ENCODE measurements around the gene LHX6.

LHX6 gene

GRCh38 chr9:122172131-122172530 lies 56.6 kb downstream of the LHX6 start:
- H3K9me3 Mint-ChIP-seq = no peaks in the 10 kb centered on the region

GRCh38 chr9:122168356-122168755 lies 60.4 kb downstream of the LHX6 start:
- no peak for TF ChIP-seq CTCF (IDR thresholded peaks at IDR 0.05; ENCODE audit: unreplicated experiment in 3 of 3)
- Mint-ChIP-seq H3K36me3 (ENCODE audit: low read depth) (no peaks in the 10 kb centered on the region), H3K4me3 (no peak overlapping the region)

More at GRCh38 chr9:122172131-122172530, 56.6 kb downstream of the LHX6 start:
- Mint-ChIP-seq H3K4me3 (no peak overlapping the region), H3K27ac (no peak overlapping the region), H3K4me1 (no peaks in the 10 kb centered on the region), H3K27me3 (ENCODE audit: low read depth) (peaks cover 35% of the 10 kb centered on the region), H3K36me3 (ENCODE audit: low read depth) (no peaks in the 10 kb centered on the region)
- TF ChIP-seq CTCF (IDR thresholded peaks at IDR 0.05; ENCODE audit: unreplicated experiment in 3 of 3) = no peak

GRCh38 chr9:122164286-122164685 lies 64.5 kb downstream of the LHX6 start:
- no peak for TF ChIP-seq CTCF (IDR thresholded peaks at IDR 0.05; ENCODE audit: unreplicated experiment in 3 of 3)
- Mint-ChIP-seq H3K36me3 (ENCODE audit: low read depth) (no peaks in the 10 kb centered on the region), H3K27ac (no peak overlapping the region), H3K9me3 (peaks cover 11% of the 10 kb centered on the region), H3K4me3 (no peak overlapping the region), H3K27me3 (ENCODE audit: low read depth) (peaks cover 39% of the 10 kb centered on the region), H3K4me1 (peaks cover 12% of the 10 kb centered on the region)

More at GRCh38 chr9:122168356-122168755, 60.4 kb downstream of the LHX6 start:
- H3K4me1 Mint-ChIP-seq = no peaks in the 10 kb centered on the region
- H3K27ac Mint-ChIP-seq = no peak overlapping the region
- peaks cover 2% of the 10 kb centered on the region for H3K9me3 Mint-ChIP-seq
- peaks cover 51% of the 10 kb centered on the region for H3K27me3 Mint-ChIP-seq (ENCODE audit: low read depth)

GRCh38 chr9:122162415-122162814 lies 66.3 kb downstream of the LHX6 start:
- Mint-ChIP-seq H3K9me3 (peaks cover 11% of the 10 kb centered on the region), H3K36me3 (ENCODE audit: low read depth) (no peaks in the 10 kb centered on the region), H3K4me3 (no peak overlapping the region), H3K27ac (no peak overlapping the region), H3K27me3 (ENCODE audit: low read depth) (peaks cover 35% of the 10 kb centered on the region), H3K4me1 (peaks cover 25% of the 10 kb centered on the region)
- no peak for TF ChIP-seq CTCF (IDR thresholded peaks at IDR 0.05; ENCODE audit: unreplicated experiment in 3 of 3)

GRCh38 chr9:122159925-122160246 lies 68.9 kb downstream of the LHX6 start:
- H3K9me3 Mint-ChIP-seq = peaks cover 9% of the 10 kb centered on the region
- no peak for TF ChIP-seq CTCF (IDR thresholded peaks at IDR 0.05; ENCODE audit: unreplicated experiment in 3 of 3)
- no peaks in the 10 kb centered on the region for H3K36me3 Mint-ChIP-seq (ENCODE audit: low read depth)
- peaks cover 22% of the 10 kb centered on the region for H3K27me3 Mint-ChIP-seq (ENCODE audit: low read depth)
- H3K4me1 Mint-ChIP-seq = peaks cover 35% of the 10 kb centered on the region
- peak overlapping the region; percentile 94 to 99 (median 97) for H3K4me3 Mint-ChIP-seq
- peak overlapping the region; percentile 73 to 91 (median 82) for H3K27ac Mint-ChIP-seq

- no peaks in the 10 kb centered on the region for H3K36me3 Mint-ChIP-seq (ENCODE audit: low read depth)
- H3K9me3 Mint-ChIP-seq = peaks cover 9% of the 10 kb centered on the region
- peak within 1 kb of the TSS; percentile 94 to 99 (median 97) for H3K4me3 Mint-ChIP-seq
- H3K27ac Mint-ChIP-seq = peak within 1 kb of the TSS; percentile 73 to 91 (median 82)
- peaks cover 35% of the 10 kb centered on the region for H3K4me1 Mint-ChIP-seq
- peak in 1 of 3 experiments; percentile 22 for TF ChIP-seq CTCF (IDR thresholded peaks at IDR 0.05; ENCODE audit: unreplicated experiment in 3 of 3)
- peaks cover 15% of the 10 kb centered on the region for H3K27me3 Mint-ChIP-seq (ENCODE audit: low read depth)
Observed at GRCh38 chr9:122159026-122159924, 69.5 kb downstream of the LHX6 start, which contains the start of the genes MORN5 and NDUFA8. Gene MORN5, plus strand, starts transcription at chr9:122159908. Its CDS starts 65 bp downstream, at chr9:122159973. Gene NDUFA8, minus strand, starts transcription at chr9:122159779. Its CDS starts 102 bp downstream, at chr9:122159677.

Measured in nephron (organoid).